ENCODE measurements around the gene FHOD3.

Gene FHOD3

GRCh38 chr18:36558234-36558633 is 260.7 kb downstream of the FHOD3 start:
- no peak for TF ChIP-seq ZBTB7A (IDR thresholded peaks at IDR 0.05; ENCODE audit: low read depth)
- no peak for TF ChIP-seq RAD21 (IDR thresholded peaks at IDR 0.05; ENCODE audit: low read depth)
- TF ChIP-seq TCF12 (IDR thresholded peaks at IDR 0.05; ENCODE audit: low read depth): no peak

GRCh38 chr18:36559149-36559857 is 261.8 kb downstream of the FHOD3 start:
- no peak for TF ChIP-seq TEAD4 (IDR thresholded peaks at IDR 0.05)
- no peak for TF ChIP-seq NFIC (IDR thresholded peaks at IDR 0.05)
- TF ChIP-seq ZBTB7A (IDR thresholded peaks at IDR 0.05; ENCODE audit: low read depth): no peak
- TF ChIP-seq RAD21 (IDR thresholded peaks at IDR 0.05; ENCODE audit: low read depth): no peak
- no peak for TF ChIP-seq YY1 (IDR thresholded peaks at IDR 0.05; ENCODE audit: low read depth)
- no peak for TF ChIP-seq REST (IDR thresholded peaks at IDR 0.05; ENCODE audit: low read depth)
- no peak for TF ChIP-seq FOXM1 (IDR thresholded peaks at IDR 0.05; ENCODE audit: borderline replicate concordance, low read depth)
- no peak for TF ChIP-seq CREB1 (IDR thresholded peaks at IDR 0.05; ENCODE audit: low read depth)
- TF ChIP-seq EP300 (IDR thresholded peaks at IDR 0.05; ENCODE audit: borderline replicate concordance): no peak
- TF ChIP-seq TAF1 (IDR thresholded peaks at IDR 0.05; ENCODE audit: low read depth): no peak
- TF ChIP-seq TCF12 (IDR thresholded peaks at IDR 0.05; ENCODE audit: low read depth): no peak
- no peak for TF ChIP-seq MAX (IDR thresholded peaks at IDR 0.05)
- TF ChIP-seq EGR1 (IDR thresholded peaks at IDR 0.05): no peak
- no peak for TF ChIP-seq USF1 (IDR thresholded peaks at IDR 0.05)
- no peak for TF ChIP-seq CEBPB (IDR thresholded peaks at IDR 0.05)

- TF ChIP-seq USF1 (IDR thresholded peaks at IDR 0.05) (no peak), RAD21 (IDR thresholded peaks at IDR 0.05; ENCODE audit: low read depth) (no peak), MAX (IDR thresholded peaks at IDR 0.05) (no peak), TCF12 (IDR thresholded peaks at IDR 0.05; ENCODE audit: low read depth) (no peak), CEBPB (IDR thresholded peaks at IDR 0.05) (no peak), TEAD4 (IDR thresholded peaks at IDR 0.05) (no peak), FOXM1 (IDR thresholded peaks at IDR 0.05; ENCODE audit: borderline replicate concordance, low read depth) (no peak)
Observed at GRCh38 chr18:36560187-36560586, 262.7 kb downstream of the FHOD3 start.

- no peak for TF ChIP-seq MAX (IDR thresholded peaks at IDR 0.05)
- no peak for TF ChIP-seq NFIC (IDR thresholded peaks at IDR 0.05)
- TF ChIP-seq ZBTB7A (IDR thresholded peaks at IDR 0.05; ENCODE audit: low read depth): no peak
- TF ChIP-seq FOXM1 (IDR thresholded peaks at IDR 0.05; ENCODE audit: borderline replicate concordance, low read depth): no peak
- no peak for TF ChIP-seq EP300 (IDR thresholded peaks at IDR 0.05; ENCODE audit: borderline replicate concordance)
- no peak for TF ChIP-seq TAF1 (IDR thresholded peaks at IDR 0.05; ENCODE audit: low read depth)
- TF ChIP-seq EGR1 (IDR thresholded peaks at IDR 0.05): no peak
- no peak for TF ChIP-seq REST (IDR thresholded peaks at IDR 0.05; ENCODE audit: low read depth)
- no peak for TF ChIP-seq CREB1 (IDR thresholded peaks at IDR 0.05; ENCODE audit: low read depth)
Observed at GRCh38 chr18:36561046-36561445, 263.5 kb downstream of the FHOD3 start.

GRCh38 chr18:36564841-36565240 is 267.3 kb downstream of the FHOD3 start:
- no peak for TF ChIP-seq MAX (IDR thresholded peaks at IDR 0.05)

GRCh38 chr18:36567800-36568199 is 270.3 kb downstream of the FHOD3 start:
- TF ChIP-seq FOXM1 (IDR thresholded peaks at IDR 0.05; ENCODE audit: borderline replicate concordance, low read depth) (no peak), TCF12 (IDR thresholded peaks at IDR 0.05; ENCODE audit: low read depth) (no peak), REST (IDR thresholded peaks at IDR 0.05; ENCODE audit: low read depth) (no peak), RAD21 (IDR thresholded peaks at IDR 0.05; ENCODE audit: low read depth) (no peak), CEBPB (IDR thresholded peaks at IDR 0.05) (no peak), TAF1 (IDR thresholded peaks at IDR 0.05; ENCODE audit: low read depth) (no peak), YY1 (IDR thresholded peaks at IDR 0.05; ENCODE audit: low read depth) (no peak)

Data from Ishikawa (cell line).